Tibial artery (tissue), 4 donors: ENCODE data around the gene LFNG.
"Not testable (repeated sequence)": the region's sequence is repeated elsewhere in the genome, so short reads cannot be mapped to it uniquely, and the experiment has no call there.

Experiments
- DNase-seq, 2 donors: peaks; one replicate each; pipeline ENCODE4 v3.0.0-alpha.2; 2019
- H3K27ac ChIP-seq, 2 donors: fragments of 200-600 bp; sonication (generic) in 1 of 2; 1 replicate in 1 of 2; 2 replicates in 1 of 2; pipeline ENCODE4 v1.5.1; 2018 to 2019; ENCODE audit warnings: mild to moderate bottlenecking in 1 of 2
- H3K27me3 ChIP-seq, 2 donors: fragments of 200-600 bp; sonication (generic) in 1 of 2; one replicate each; pipeline versions ENCODE4 v1.5.1 to v1.6.0; 2016 to 2019
- H3K36me3 ChIP-seq, 3 donors: fragments of 200-600 bp; sonication (generic) in 2 of 3; one replicate each; pipeline ENCODE4 v1.5.1; 2016 to 2019; ENCODE audit warnings: mild to moderate bottlenecking in 2 of 3
- H3K4me1 ChIP-seq, 4 donors: fragments of 200-600 bp; sonication (generic) in 2 of 4; 1 replicate in 3 of 4; 2 replicates in 1 of 4; pipeline ENCODE4 v1.5.1; 2016 to 2019
- H3K4me3 ChIP-seq, 2 donors: fragments of 200-600 bp; sonication (generic) in 1 of 2; 1 replicate in 1 of 2; 2 replicates in 1 of 2; pipeline ENCODE4 v1.5.1; 2018 to 2019; ENCODE audit warnings: mild to moderate bottlenecking in 2 of 2
- H3K9me3 ChIP-seq, 3 donors: fragments of 200-600 bp; sonication (generic) in 1 of 3; one replicate each; pipeline ENCODE4 v1.5.1; 2016 to 2019
- CTCF ChIP-seq, 2 experiments: fragments of 200-600 bp in 1 of 2; fragments of 450-650 bp in 1 of 2; IDR thresholded peaks; one replicate each; pipeline ENCODE4 v1.5.1; 2017 to 2019; ENCODE audit warnings: antibody characterized with exemption in 2 of 2, mild to moderate bottlenecking in 1 of 2, moderate library complexity in 1 of 2
- intact Hi-C: fragments of 100-400 bp; cut with DNase I; formaldehyde crosslinking; loops from one replicate; pipeline ENCODE4 v1.15.0; 2023; ENCODE audit warnings: low total_unique reads

The LFNG gene

DNA sequence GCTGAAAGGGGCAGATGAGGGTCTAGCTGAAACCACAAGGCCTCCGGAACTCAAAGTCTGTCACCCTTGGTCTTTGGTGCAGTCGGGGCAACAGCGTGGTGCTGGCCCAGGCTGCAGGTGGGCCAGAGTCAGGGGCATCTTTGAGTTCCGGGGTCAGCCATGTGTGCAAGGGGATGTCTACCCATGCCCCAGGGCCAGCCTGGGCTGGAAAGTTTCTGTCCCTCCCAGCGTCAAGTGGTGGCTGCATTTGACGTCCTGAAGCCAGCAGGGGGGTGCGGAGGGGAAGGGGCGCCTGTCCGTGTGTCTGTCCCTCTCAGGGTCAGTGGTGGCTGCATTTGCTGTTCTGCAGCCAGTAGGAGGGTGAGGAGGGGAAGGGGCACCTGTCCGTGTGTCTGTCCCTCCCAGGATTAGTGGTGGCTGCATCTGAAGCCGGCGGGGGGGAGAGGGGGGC lies 35.1 kb downstream of the LFNG start:
- peak overlapping the region; percentile 97 to 98 for H3K4me3 ChIP-seq
- intact Hi-C loops, result loop anchor here (5.0 kb wide), 2 partner anchors 58 to 67 kb away; no protein-coding TSS in a partner anchor
- DNase-seq, result peak in 1 of 2 donors; percentile 66
- no peak for TF ChIP-seq CTCF (IDR thresholded peaks at IDR 0.05)
- H3K9me3 ChIP-seq, result no peaks in the 10 kb centered on the region
- H3K36me3 ChIP-seq, result peaks cover 0 to 5% (median 0%) of the 10 kb centered on the region in 3 donors
- peak overlapping the region; percentile 96 to 98 for H3K27ac ChIP-seq
- H3K4me1 ChIP-seq, result peaks cover 0 to 36% (median 25%) of the 10 kb centered on the region in 4 donors
- no peaks in the 10 kb centered on the region for H3K27me3 ChIP-seq

DNA sequence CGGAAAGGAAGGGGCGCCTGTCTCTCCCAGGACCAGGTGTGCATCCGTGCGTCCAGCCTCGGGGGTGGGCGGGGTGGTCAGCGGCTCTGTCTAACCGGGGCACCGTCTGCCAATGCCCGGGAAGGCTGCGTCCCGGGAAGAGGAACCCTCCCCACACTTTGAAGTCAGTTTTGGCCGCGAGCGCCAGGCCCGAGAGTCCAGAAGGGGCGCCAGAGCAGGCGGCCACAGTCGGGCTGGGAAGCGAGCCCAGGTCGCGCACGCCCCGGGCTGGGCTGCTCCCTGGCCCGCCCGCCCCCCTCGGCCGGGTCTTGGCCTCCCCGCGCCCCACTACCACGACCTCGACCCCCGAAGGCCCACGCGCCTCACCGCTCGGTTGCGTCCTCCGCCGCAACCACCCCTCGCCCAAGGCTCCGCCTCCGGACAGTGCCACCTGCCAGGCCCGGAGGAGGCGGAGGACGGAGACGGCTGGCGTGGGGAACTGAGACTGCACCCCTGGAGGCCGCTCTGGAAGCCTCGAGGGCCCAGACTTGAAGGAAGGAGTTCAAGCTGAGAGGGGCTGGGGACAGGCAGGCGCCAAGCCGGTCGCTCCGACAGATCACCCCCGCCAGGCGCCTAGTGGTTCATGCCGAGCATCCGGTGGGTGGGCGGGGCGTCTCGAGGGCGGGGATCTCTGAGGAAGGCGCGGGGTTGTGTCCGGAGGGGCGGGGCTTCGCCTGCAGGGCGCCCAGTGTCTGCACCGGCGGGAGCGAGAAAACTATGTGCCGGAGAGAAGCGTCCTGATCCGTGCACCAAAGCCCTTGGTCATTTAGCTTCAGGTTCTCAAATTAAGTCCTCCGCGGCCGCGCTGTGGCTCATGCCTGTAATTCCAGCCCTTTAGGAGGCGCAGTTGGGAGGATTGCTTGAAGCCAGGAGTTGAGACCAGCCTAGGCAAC lies 35.8 kb downstream of the LFNG start, which contains the start of gene BRAT1:
TSS of gene BRAT1 (minus strand) at position 404 of the 932 bp plus-strand sequence. CDS start 1,093 bp downstream, outside the sequence.
- DNase-seq, result peak; percentile 97 to 98
- peaks cover 0 to 43% (median 32%) of the 10 kb centered on the region in 4 donors for H3K4me1 ChIP-seq
- intact Hi-C loops, result loop anchor here (5.0 kb wide), 2 partner anchors 57 to 68 kb away; no protein-coding TSS in a partner anchor
- H3K4me3 ChIP-seq, result peak within 1 kb of the TSS; percentile 97 to 98
- peak; percentile 33 to 53 for TF ChIP-seq CTCF (IDR thresholded peaks at IDR 0.05)
- peak within 1 kb of the TSS; percentile 96 to 98 for H3K27ac ChIP-seq
- no peaks in the 10 kb centered on the region for H3K36me3 ChIP-seq
- H3K9me3 ChIP-seq, result no peaks in the 10 kb centered on the region
- H3K27me3 ChIP-seq, result no peaks in the 10 kb centered on the region

DNA sequence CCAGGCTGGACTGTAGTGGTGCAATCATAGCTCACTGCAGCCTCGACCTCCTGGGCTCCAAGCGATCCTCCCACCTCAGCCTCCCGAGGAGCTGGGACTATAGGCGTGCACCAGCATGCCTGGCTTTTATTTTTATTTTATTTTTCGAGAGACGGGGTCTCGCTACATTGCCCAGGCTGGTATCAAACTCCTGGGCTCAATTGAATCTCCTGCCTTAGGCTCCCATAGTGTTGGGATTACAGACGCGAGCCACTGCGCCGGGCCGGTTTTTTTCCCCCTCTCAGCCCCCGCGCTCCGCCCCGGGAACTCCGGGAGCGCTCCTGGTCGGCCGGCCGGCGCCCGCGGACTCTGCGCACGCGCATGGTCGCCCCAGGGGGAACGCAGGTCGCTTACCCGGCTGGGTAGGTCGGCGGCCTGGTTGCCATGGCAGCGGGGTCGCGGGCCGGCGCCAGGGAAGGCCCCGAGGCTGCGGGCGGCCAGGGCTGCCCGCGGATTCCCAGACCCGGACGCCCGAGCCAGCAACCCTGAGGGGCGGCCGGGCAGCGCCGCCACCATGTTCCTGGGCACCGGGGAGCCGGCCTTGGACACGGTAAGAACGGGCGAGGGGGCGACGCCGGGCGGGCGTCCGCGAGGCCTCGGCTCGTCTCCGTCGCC lies 39.2 kb downstream of the LFNG start, which contains the start of gene IQCE:
TSS of gene IQCE (plus strand) at position 351 of the 654 bp plus-strand sequence. CDS start at position 554, 203 bp downstream.
- intact Hi-C loops, result loop anchor here (5.0 kb wide), 2 partner anchors 54 to 71 kb away; no protein-coding TSS in a partner anchor

DNA sequence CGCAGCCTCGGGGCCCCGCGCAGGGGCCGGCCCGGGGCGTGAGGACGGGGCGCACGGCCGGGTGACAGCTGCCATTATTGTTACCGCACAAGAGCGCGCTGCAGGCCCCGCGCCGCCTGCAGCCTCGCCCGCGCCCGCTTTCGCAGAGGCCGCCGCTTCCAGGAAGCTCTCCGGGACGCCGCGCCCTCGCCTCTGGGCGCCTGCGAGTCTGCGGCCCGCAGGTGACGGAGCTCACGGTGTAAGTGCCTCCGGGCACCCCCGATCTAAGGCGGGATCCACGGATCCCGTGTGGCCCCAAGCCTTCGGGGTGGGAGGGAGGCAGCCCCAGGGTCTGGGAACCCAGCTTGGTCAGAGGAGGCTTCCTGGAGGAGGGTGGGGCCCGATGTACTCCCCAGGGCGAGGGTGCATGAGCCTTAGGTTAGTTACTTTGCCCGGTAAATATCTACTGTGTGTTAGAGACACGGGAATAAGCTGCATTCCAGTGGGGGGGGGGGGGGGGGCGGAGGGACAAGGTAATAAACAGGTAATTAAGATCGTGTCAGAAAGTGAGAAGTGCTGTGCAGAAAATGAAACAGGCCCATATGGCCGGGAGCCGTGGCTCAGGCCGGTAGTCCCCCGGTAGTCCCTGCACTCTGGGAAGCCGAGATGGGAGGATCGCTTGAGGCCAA lies 39.8 kb downstream of the LFNG start:
- DNase-seq, result no peak
- Histone ChIP-seq H3K27ac (peak overlapping the region; percentile 69 to 76), H3K4me1 (peaks cover 0 to 36% (median 25%) of the 10 kb centered on the region in 4 donors), H3K9me3 (no peaks in the 10 kb centered on the region), H3K36me3 (no peaks in the 10 kb centered on the region), H3K4me3 (peak overlapping the region; percentile 87 to 90), H3K27me3 (no peaks in the 10 kb centered on the region)
- intact Hi-C loops, result loop anchor here (5.0 kb wide), 2 partner anchors 53 to 72 kb away; no protein-coding TSS in a partner anchor
- TF ChIP-seq CTCF (IDR thresholded peaks at IDR 0.05), result no peak

More for the DNA sequence above, 39.2 kb downstream of the LFNG start, which contains the start of gene IQCE:
- TF ChIP-seq CTCF (IDR thresholded peaks at IDR 0.05), result no peak
- Histone ChIP-seq H3K27me3 (no peaks in the 10 kb centered on the region), H3K27ac (peak within 1 kb of the TSS; percentile 69 to 76), H3K36me3 (no peaks in the 10 kb centered on the region), H3K4me3 (peak within 1 kb of the TSS; percentile 87 to 90), H3K4me1 (peaks cover 0 to 43% (median 31%) of the 10 kb centered on the region in 4 donors), H3K9me3 (no peaks in the 10 kb centered on the region)
- DNase-seq, result peak; percentile 87 to 96

DNA sequence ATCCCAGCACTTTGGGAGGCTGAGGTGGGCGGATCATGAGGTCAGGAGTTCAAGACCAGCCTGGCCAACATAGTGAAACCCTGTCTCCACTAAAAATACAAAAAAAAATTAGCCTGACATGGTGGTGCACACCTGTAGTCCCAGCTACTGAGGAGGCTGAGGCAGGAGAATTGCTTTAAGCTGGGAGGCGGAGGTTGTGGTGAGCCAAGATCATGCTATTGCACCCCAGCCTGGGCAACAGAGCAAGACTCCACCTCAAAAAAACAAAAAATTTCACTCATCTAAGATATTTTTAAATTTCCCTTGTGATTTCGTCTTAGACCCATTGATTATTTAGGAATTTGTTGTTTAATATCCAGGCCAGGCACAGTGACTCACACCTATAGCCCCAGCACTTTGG lies 44.4 kb downstream of the LFNG start:
- not testable (repeated sequence) for DNase-seq, H3K27ac ChIP-seq
- H3K4me1 ChIP-seq, result peaks cover 0 to 15% (median 10%) of the 10 kb centered on the region in 4 donors

More for the DNA sequence above, 44.4 kb downstream of the LFNG start:
- not testable (repeated sequence) for H3K4me3 ChIP-seq, H3K36me3 ChIP-seq, H3K9me3 ChIP-seq, H3K27me3 ChIP-seq
- intact Hi-C loops, result loop anchor here (5.0 to 10.0 kb wide), 2 partner anchors 42 to 121 kb away; partner anchors contain the start of gene AMZ1
